ENCODE data around the gene RBM43. TPM values are rescaled to one million over a fixed set of nuclear protein-coding genes. Genes with fewer than 3 reads are reported as not detected.
A peak's percentile ranks its signal among the peaks of the same experiment; 100 is the strongest.

RBM43 gene
- total and polyA plus RNA-seq, 4 donors: 1.6 to 4.9 (median 2.7) TPM

- Histone ChIP-seq H3K27ac (ENCODE audit: low read depth in 1 of 2, low read length in 2 of 2) (no peak overlapping the region), H3K9me3 (ENCODE audit: control insufficient read depth in 4 of 4, low read length in 3 of 4) (no peaks in the 10 kb centered on the region), H3K9ac (ENCODE audit: low read depth in 1 of 2, low read length in 2 of 2) (no peak overlapping the region), H3K4me1 (ENCODE audit: control insufficient read depth in 4 of 4, insufficient read depth in 4 of 4, low read length in 3 of 4) (peaks cover 1 to 30% (median 30%) of the 10 kb centered on the region in 4 donors), H3K27me3 (ENCODE audit: control insufficient read depth in 4 of 4, insufficient read depth in 4 of 4, low read length in 3 of 4) (no peaks in the 10 kb centered on the region), H3K4me3 (ENCODE audit: low read depth in 1 of 3, low read length in 3 of 3) (no peak overlapping the region), H3K36me3 (ENCODE audit: control insufficient read depth in 4 of 4, insufficient read depth in 3 of 4, low read depth in 1 of 4, low read length in 3 of 4) (peaks cover 0 to 10% (median 7%) of the 10 kb centered on the region in 4 donors)
- no peak for DNase-seq (ENCODE audit: low spot score)
- TF ChIP-seq ATF3 (IDR thresholded peaks at IDR 0.05) (no peak), GABPA (IDR thresholded peaks at IDR 0.05 in 1 of 2, conservative IDR thresholded peaks at IDR 0.05 in 1 of 2) (no peak), YY1 (IDR thresholded peaks at IDR 0.05) (no peak), EGR1 (IDR thresholded peaks at IDR 0.05; ENCODE audit: low read depth in 2 of 2) (no peak), RAD21 (IDR thresholded peaks at IDR 0.05) (no peak), FOXA1 (IDR thresholded peaks at IDR 0.05) (no peak), HNF4G (IDR thresholded peaks at IDR 0.05) (no peak)
- TF ChIP-seq, protein P1, sequence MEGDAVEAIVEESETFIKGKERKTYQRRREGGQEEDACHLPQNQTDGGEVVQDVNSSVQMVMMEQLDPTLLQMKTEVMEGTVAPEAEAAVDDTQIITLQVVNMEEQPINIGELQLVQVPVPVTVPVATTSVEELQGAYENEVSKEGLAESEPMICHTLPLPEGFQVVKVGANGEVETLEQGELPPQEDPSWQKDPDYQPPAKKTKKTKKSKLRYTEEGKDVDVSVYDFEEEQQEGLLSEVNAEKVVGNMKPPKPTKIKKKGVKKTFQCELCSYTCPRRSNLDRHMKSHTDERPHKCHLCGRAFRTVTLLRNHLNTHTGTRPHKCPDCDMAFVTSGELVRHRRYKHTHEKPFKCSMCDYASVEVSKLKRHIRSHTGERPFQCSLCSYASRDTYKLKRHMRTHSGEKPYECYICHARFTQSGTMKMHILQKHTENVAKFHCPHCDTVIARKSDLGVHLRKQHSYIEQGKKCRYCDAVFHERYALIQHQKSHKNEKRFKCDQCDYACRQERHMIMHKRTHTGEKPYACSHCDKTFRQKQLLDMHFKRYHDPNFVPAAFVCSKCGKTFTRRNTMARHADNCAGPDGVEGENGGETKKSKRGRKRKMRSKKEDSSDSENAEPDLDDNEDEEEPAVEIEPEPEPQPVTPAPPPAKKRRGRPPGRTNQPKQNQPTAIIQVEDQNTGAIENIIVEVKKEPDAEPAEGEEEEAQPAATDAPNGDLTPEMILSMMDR (IDR thresholded peaks at IDR 0.05; ENCODE audit: low read depth, low read length, missing input control): no peak
- TF ChIP-seq, protein P2, sequence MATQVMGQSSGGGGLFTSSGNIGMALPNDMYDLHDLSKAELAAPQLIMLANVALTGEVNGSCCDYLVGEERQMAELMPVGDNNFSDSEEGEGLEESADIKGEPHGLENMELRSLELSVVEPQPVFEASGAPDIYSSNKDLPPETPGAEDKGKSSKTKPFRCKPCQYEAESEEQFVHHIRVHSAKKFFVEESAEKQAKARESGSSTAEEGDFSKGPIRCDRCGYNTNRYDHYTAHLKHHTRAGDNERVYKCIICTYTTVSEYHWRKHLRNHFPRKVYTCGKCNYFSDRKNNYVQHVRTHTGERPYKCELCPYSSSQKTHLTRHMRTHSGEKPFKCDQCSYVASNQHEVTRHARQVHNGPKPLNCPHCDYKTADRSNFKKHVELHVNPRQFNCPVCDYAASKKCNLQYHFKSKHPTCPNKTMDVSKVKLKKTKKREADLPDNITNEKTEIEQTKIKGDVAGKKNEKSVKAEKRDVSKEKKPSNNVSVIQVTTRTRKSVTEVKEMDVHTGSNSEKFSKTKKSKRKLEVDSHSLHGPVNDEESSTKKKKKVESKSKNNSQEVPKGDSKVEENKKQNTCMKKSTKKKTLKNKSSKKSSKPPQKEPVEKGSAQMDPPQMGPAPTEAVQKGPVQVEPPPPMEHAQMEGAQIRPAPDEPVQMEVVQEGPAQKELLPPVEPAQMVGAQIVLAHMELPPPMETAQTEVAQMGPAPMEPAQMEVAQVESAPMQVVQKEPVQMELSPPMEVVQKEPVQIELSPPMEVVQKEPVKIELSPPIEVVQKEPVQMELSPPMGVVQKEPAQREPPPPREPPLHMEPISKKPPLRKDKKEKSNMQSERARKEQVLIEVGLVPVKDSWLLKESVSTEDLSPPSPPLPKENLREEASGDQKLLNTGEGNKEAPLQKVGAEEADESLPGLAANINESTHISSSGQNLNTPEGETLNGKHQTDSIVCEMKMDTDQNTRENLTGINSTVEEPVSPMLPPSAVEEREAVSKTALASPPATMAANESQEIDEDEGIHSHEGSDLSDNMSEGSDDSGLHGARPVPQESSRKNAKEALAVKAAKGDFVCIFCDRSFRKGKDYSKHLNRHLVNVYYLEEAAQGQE (IDR thresholded peaks at IDR 0.05): no peak
Measured at GRCh38 chr2:151265991-151266390, 4.3 kb upstream of the RBM43 start.

- no peak for DNase-seq (ENCODE audit: low spot score)
- peak overlapping the region in 1 of 3 donors; percentile 29 for H3K4me3 ChIP-seq (ENCODE audit: low read depth in 1 of 3, low read length in 3 of 3)
- no peaks in the 10 kb centered on the region for H3K9me3 ChIP-seq (ENCODE audit: control insufficient read depth in 4 of 4, low read length in 3 of 4)
- peak overlapping the region; percentile 22 to 47 for H3K27ac ChIP-seq (ENCODE audit: low read depth in 1 of 2, low read length in 2 of 2)
- H3K36me3 ChIP-seq (ENCODE audit: control insufficient read depth in 4 of 4, insufficient read depth in 3 of 4, low read depth in 1 of 4, low read length in 3 of 4): no peaks in the 10 kb centered on the region
- no peaks in the 10 kb centered on the region for H3K27me3 ChIP-seq (ENCODE audit: control insufficient read depth in 4 of 4, insufficient read depth in 4 of 4, low read length in 3 of 4)
- H3K9ac ChIP-seq (ENCODE audit: low read depth in 1 of 2, low read length in 2 of 2): no peak overlapping the region
- 41% methylated on average over 7 of the region's 7 CpGs for WGBS
- H3K4me1 ChIP-seq (ENCODE audit: control insufficient read depth in 4 of 4, insufficient read depth in 4 of 4, low read length in 3 of 4): peaks cover 1 to 37% (median 33%) of the 10 kb centered on the region in 4 donors
- TF ChIP-seq EGR1 (IDR thresholded peaks at IDR 0.05; ENCODE audit: low read depth in 2 of 2) (peak in 1 of 2 donors; percentile 38), YY1 (IDR thresholded peaks at IDR 0.05) (peak; percentile 71), GABPA (IDR thresholded peaks at IDR 0.05 in 1 of 2, conservative IDR thresholded peaks at IDR 0.05 in 1 of 2) (peak in 1 of 2 donors; percentile 44), NR2F2 (IDR thresholded peaks at IDR 0.05) (peak; percentile 61), ZBTB33 (IDR thresholded peaks at IDR 0.05) (peak; percentile 87), FOXA2 (IDR thresholded peaks at IDR 0.05) (peak; percentile 81), MAX (IDR thresholded peaks at IDR 0.05) (peak; percentile 86), HNF4G (IDR thresholded peaks at IDR 0.05) (peak; percentile 79), HNF4A (conservative IDR thresholded peaks at IDR 0.05) (peak; percentile 96 to 97), TAF1 (conservative IDR thresholded peaks at IDR 0.05) (no peak), RXRA (IDR thresholded peaks at IDR 0.05) (peak; percentile 90 to 97)
- TF ChIP-seq, protein P1 (IDR thresholded peaks at IDR 0.05; ENCODE audit: low read depth, low read length, missing input control): no peak
- TF ChIP-seq, protein P2 (IDR thresholded peaks at IDR 0.05): peak; percentile 43
Measured at GRCh38 chr2:151264157-151264825, 2.6 kb upstream of the RBM43 start.

All from liver (tissue), 9 donors.